ENCODE measurements around the gene LIF.
"Not testable (repeated sequence)": the region's sequence is repeated elsewhere in the genome, so short reads cannot be mapped to it uniquely, and the experiment has no call there.

Gene LIF

GRCh38 chr22:30204015-30204741, 42.4 kb downstream of the LIF start:
- DNase-seq = no peak

- DNase-seq = no peak
Observed at GRCh38 chr22:30202531-30203006, 44.0 kb downstream of the LIF start.

- DNase-seq = no peak
Observed at GRCh38 chr22:30201945-30202344, 44.6 kb downstream of the LIF start.

- DNase-seq = not testable (repeated sequence)
Observed at GRCh38 chr22:30200905-30201304, 45.7 kb downstream of the LIF start.

GRCh38 chr22:30198921-30199320, 47.6 kb downstream of the LIF start:
- no peak for DNase-seq

- DNase-seq = no peak
Observed at GRCh38 chr22:30198152-30198825, 48.3 kb downstream of the LIF start.

GRCh38 chr22:30197389-30197788, 49.2 kb downstream of the LIF start:
- DNase-seq = no peak

GRCh38 chr22:30196880-30197336, 49.7 kb downstream of the LIF start:
- no peak for DNase-seq

GRCh38 chr22:30196141-30196879, 50.2 kb downstream of the LIF start:
- DNase-seq = peak; percentile 59

GRCh38 chr22:30195245-30196140, 51.1 kb downstream of the LIF start:
- no peak for DNase-seq

- no peak for DNase-seq
Observed at GRCh38 chr22:30193031-30193775, 53.4 kb downstream of the LIF start.

- DNase-seq = no peak
Observed at GRCh38 chr22:30192427-30192826, 54.1 kb downstream of the LIF start.

- DNase-seq = no peak
Observed at GRCh38 chr22:30191040-30191701, 55.4 kb downstream of the LIF start.

- DNase-seq = no peak
Observed at GRCh38 chr22:30190574-30190973, 56.0 kb downstream of the LIF start.
